ENCODE measurements around the gene CNTN1.

CNTN1 gene

GRCh38 chr12:41101806-41102205 lies 409.6 kb downstream of the CNTN1 start:
- H3K4me3 ChIP-seq (ENCODE audit: low read depth, low read length), result no peak overlapping the region
- no peak for DNase-seq (ENCODE audit: low read depth, low spot score)
- TF ChIP-seq CTCF (IDR thresholded peaks at IDR 0.05; ENCODE audit: low read depth, low read length), result no peak
- in situ Hi-C loops (cut with HindIII; ENCODE audit: low sequenced_read_pairs), result no loop called here

GRCh38 chr12:41103614-41104013 lies 411.4 kb downstream of the CNTN1 start:
- no peak for TF ChIP-seq CTCF (IDR thresholded peaks at IDR 0.05; ENCODE audit: low read depth, low read length)
- in situ Hi-C loops (cut with HindIII; ENCODE audit: low sequenced_read_pairs), result no loop called here

GRCh38 chr12:41106315-41106714 lies 414.1 kb downstream of the CNTN1 start:
- in situ Hi-C loops (cut with HindIII; ENCODE audit: low sequenced_read_pairs), result no loop called here
- no peak for DNase-seq (ENCODE audit: low read depth, low spot score)
- TF ChIP-seq CTCF (IDR thresholded peaks at IDR 0.05; ENCODE audit: low read depth, low read length), result no peak
- no peak overlapping the region for H3K4me3 ChIP-seq (ENCODE audit: low read depth, low read length)

More at GRCh38 chr12:41103614-41104013, 411.4 kb downstream of the CNTN1 start:
- H3K4me3 ChIP-seq (ENCODE audit: low read depth, low read length), result no peak overlapping the region
- no peak for DNase-seq (ENCODE audit: low read depth, low spot score)

GRCh38 chr12:41108032-41108431 lies 415.8 kb downstream of the CNTN1 start:
- TF ChIP-seq CTCF (IDR thresholded peaks at IDR 0.05; ENCODE audit: low read depth, low read length), result no peak
- no peak overlapping the region for H3K4me3 ChIP-seq (ENCODE audit: low read depth, low read length)
- no peak for DNase-seq (ENCODE audit: low read depth, low spot score)
- in situ Hi-C loops (cut with HindIII; ENCODE audit: low sequenced_read_pairs), result no loop called here

GRCh38 chr12:41112903-41113302 lies 420.7 kb downstream of the CNTN1 start:
- no peak for TF ChIP-seq CTCF (IDR thresholded peaks at IDR 0.05; ENCODE audit: low read depth, low read length)
- in situ Hi-C loops (cut with HindIII; ENCODE audit: low sequenced_read_pairs), result no loop called here

GRCh38 chr12:41120211-41120610 lies 428.0 kb downstream of the CNTN1 start:
- TF ChIP-seq CTCF (IDR thresholded peaks at IDR 0.05; ENCODE audit: low read depth, low read length), result no peak
- in situ Hi-C loops (cut with HindIII; ENCODE audit: low sequenced_read_pairs), result no loop called here
- H3K4me3 ChIP-seq (ENCODE audit: low read depth, low read length), result no peak overlapping the region
- no peak for DNase-seq (ENCODE audit: low read depth, low spot score)

More at GRCh38 chr12:41112903-41113302, 420.7 kb downstream of the CNTN1 start:
- no peak for DNase-seq (ENCODE audit: low read depth, low spot score)
- H3K4me3 ChIP-seq (ENCODE audit: low read depth, low read length), result no peak overlapping the region

GRCh38 chr12:41121374-41121773 lies 429.1 kb downstream of the CNTN1 start:
- no peak for DNase-seq (ENCODE audit: low read depth, low spot score)
- TF ChIP-seq CTCF (IDR thresholded peaks at IDR 0.05; ENCODE audit: low read depth, low read length), result no peak
- H3K4me3 ChIP-seq (ENCODE audit: low read depth, low read length), result no peak overlapping the region
- in situ Hi-C loops (cut with HindIII; ENCODE audit: low sequenced_read_pairs), result no loop called here

All from astrocyte of the spinal cord (primary cell).